ENCODE measurements around the gene HMX2.

The HMX2 gene

GRCh38 chr10:123139521-123140163 lies 8.3 kb upstream of the HMX2 start:
- DNase-seq (ENCODE audit: low read depth), result no peak

- no peak for DNase-seq (ENCODE audit: low read depth)
These were observed 7.6 kb upstream of the HMX2 start for GRCh38 chr10:123140164-123140982.

DNA sequence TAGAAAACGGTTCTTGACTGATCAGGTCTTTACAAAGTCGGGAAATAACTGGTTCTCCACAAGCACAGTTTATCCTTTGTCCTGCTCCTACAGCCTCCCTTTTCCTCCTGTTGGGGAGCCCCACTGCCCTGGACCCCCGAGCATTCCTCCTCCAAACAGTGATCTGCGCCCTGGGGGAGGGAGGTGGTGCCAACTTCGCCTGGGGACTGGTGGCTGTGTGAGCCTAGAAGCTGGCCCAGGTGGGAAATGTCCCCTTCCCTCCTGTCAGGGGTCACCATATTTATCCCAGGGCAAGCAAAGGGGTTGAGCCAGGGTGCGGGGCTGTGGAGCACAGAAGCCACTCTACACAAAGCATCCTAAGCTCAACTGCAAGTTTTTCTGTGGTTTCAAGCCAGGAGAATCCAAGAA lies 6.9 kb upstream of the HMX2 start:
- no peak for DNase-seq (ENCODE audit: low read depth)

- DNase-seq (ENCODE audit: low read depth), result no peak
These were observed 5.9 kb upstream of the HMX2 start for GRCh38 chr10:123141791-123142700.

DNA sequence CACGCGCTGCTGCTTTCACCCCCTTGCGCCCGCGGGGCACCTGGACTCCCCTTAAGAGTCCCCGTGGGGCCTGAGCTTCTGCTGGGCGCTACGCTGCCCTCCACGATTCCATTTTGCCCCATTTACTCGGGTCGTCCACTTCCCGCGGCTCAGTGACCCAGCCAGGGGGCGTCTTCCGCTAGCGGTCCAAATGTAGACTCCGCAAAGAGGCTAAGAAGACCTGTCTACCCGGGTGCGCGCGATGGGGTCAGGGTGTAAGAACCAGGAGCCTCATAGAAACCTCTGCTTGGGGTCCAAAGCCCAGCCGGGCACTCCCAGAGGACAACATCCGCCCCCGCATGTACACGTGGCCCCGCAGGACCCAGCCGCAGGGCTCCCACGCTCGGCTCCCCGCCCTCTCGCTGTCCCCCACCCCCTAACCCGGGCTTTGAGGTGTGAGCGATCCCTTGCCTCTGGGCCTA lies 5.2 kb upstream of the HMX2 start:
- no peak for DNase-seq (ENCODE audit: low read depth)

- DNase-seq (ENCODE audit: low read depth), result no peak
These were observed 4.6 kb upstream of the HMX2 start for GRCh38 chr10:123143162-123143824.

- DNase-seq (ENCODE audit: low read depth), result no peak
These were observed 4.1 kb upstream of the HMX2 start for GRCh38 chr10:123143825-123144168.

DNA sequence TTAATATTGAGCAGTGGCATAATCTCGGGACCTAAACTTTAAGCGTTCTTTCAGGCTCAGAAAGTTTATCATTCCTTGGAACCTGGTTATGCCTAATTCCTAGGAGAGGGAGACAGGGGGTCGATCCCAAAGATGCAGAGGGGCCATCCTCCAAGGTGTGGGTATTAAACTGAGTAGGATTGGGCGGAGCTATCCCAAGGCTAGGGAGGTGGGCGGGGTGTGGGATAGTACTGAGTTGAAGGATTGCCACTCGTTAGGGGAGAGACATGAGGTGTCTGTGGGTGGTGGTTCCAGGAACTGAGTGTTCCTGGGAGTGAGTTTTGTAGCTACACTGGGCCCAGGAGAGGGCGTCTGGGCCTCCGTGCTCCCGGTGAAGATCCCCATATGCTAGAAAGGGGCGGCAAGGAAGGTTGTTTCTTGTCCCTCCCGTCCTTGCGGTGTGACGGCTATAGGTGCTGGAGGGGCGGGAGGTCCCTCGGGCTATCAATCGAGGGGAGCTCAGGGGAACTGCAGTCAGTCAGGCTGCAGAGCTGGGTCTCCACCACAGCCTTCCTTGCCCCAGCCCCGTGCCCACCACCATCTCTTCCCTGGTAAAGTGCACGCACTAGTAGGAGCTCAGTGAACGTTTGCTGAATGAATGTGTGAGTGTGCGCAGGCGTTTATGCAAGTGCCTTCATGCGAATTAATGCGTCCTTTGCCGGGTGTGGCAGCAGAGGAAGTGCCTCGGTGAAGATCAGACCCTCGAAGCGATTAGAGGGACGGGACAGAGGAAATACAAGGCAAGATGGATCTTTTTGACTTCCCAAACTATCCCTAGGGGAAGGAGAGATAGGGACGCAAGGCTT lies 3.0 kb upstream of the HMX2 start:
- no peak for DNase-seq (ENCODE audit: low read depth)

GRCh38 chr10:123145542-123146012 lies 2.4 kb upstream of the HMX2 start:
- no peak for DNase-seq (ENCODE audit: low read depth)

GRCh38 chr10:123146013-123146893 lies 1.7 kb upstream of the HMX2 start:
- DNase-seq (ENCODE audit: low read depth), result no peak

DNA sequence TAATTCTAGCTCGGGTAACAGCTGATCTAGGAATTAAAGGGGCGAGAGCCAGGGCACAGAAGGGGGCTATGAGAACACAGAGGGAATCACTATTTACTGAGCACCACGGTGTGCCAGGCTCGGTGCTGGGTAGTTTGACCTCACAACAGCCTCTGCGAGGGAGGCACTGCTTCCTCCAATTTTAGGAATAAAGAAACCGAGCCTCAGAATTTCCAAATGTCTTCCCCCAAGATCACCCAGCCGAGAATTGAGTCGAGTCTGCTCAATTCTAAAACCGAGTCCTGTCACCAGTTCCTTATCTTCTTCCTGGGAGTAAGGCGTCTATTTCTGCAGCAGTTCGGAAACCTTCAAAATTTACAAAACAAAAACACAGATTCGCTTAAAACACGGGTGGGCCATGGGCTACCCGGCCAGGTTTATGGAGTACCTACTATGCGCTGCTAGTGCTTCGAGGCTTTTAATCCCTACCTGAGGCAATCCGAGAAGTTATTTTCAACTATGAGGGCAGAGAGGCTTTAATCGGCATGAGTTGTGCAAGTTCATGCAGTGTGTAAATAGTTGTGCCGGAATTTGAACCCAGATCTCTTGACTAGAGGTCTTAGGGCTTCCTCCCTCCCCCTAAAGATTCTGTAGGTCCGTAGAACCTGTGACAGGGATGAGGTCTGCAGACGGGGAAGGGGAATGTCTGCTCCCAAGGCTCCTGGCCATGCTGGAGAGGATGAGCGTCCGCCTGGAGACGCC lies 872 bp upstream of the HMX2 start:
- no peak for DNase-seq (ENCODE audit: low read depth)

DNA sequence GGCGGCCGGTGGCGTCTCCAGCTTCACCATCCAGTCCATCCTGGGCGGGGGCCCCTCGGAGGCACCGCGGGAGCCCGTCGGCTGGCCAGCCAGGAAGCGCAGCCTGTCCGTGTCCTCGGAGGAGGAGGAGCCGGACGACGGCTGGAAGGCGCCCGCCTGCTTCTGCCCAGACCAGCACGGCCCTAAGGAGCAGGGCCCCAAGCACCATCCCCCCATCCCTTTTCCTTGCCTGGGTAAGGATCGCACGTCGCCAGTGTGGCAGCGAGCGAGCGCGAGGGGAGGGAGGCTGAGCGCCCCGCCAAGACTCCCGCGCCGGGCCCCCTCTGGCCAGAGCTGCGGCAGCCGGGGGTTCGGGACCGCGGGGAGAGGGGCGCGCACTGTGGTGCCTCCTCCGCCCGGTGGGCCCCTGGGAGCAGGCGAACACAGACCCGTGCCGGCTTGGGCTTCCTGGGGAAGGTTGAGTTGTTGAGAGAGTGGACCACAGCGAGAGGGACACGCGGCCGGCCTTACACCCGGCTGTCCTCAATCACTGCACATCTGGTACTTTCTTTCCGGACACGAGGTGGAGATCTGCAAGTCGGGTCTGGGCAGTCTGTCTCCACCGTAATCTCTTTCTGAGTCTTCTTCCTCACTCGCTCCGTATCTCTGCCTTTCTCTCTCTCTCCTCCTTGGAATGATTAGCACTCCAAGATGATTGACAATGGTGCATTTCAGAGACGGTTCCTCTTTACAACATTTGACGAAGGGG lies 652 bp downstream of the HMX2 start:
- no peak for DNase-seq (ENCODE audit: low read depth)

DNA sequence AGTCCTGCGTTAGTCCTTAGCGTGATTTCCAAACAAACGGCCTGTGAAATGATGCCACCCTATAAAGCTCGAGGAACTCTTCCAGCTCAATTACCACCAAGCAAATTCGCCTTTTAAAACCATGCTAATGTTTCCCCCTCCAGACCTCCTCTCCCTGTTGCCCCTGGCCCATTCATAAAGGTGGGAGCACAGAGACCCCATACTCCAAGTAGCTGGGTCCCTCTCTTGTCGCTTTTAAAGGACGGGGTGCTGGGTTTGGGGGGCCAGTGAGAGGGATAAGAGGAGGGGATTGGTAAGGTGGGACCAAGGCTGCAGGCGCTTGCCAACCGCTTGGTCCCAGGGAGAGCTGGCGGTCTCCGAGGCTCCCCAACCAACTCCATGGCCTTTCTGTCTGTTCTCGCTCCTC lies 1.2 kb downstream of the HMX2 start:
- DNase-seq (ENCODE audit: low read depth), result no peak

- no peak for DNase-seq (ENCODE audit: low read depth)
These were observed 1.8 kb downstream of the HMX2 start for GRCh38 chr10:123149568-123150270.

GRCh38 chr10:123150271-123150985 lies 2.5 kb downstream of the HMX2 start:
- no peak for DNase-seq (ENCODE audit: low read depth)

DNA sequence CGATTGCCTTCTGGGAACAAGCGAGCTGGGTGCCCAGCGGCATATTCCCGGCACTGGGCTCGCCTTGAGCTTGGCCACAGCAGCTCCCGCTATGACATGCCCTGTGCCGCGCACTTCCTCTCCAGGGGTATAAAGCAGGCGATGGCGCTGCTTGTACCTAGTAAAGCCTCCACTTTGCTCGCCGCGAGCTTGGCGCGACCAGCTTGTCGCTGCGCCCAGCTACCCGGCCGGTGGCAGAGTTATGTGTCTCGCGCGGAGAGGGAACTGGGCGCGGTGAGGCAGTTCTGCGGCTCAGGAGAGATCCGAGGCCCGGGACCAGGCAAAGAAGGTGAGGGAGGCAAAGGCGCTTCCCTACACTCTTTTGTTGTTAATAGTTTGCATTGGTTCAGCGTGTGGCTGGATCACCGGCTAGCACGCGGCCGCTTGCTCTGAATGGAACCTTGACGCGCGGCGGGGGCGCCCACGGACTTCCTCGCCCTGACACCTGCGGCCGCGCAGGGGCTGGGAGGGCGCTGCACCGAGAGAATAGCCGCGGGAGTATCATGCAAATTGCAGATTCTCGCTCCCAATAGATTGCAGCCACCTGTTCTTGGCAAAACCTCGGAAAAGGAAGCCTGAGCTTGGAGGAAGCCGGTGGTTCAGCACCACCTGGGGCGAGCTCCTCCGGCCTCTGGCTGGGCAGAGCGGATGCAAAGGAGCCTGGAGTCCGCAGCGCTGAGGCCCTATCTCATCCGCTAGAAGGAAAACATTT lies 3.2 kb downstream of the HMX2 start:
- no peak for DNase-seq (ENCODE audit: low read depth)

Data from HS-27A (cell line).